ENCODE data around the gene IGF2BP3. TPM values are rescaled to one million over a fixed set of nuclear protein-coding genes. Genes with fewer than 3 reads are reported as not detected.

IGF2BP3 gene
- total RNA-seq, 1 donor from 2014 or later: 2.5 TPM

- H3K4me1 Mint-ChIP-seq (ENCODE audit: low read depth): peaks cover 14% of the 10 kb centered on the region
- no peak overlapping the region for H3K4me3 Mint-ChIP-seq
- H3K36me3 Mint-ChIP-seq (ENCODE audit: low read depth): no peaks in the 10 kb centered on the region
- DNase-seq (ENCODE audit: low spot score): no peak
- H3K9me3 Mint-ChIP-seq: no peaks in the 10 kb centered on the region
- intact Hi-C loops (cut with micrococcal nuclease): no loop called here
- H3K27me3 Mint-ChIP-seq (ENCODE audit: insufficient read depth): peaks cover 8% of the 10 kb centered on the region
- no peak overlapping the region for H3K27ac Mint-ChIP-seq
Measured at GRCh38 chr7:23268167-23268566, 202.1 kb downstream of the IGF2BP3 start.

- Mint-ChIP-seq H3K36me3 (ENCODE audit: low read depth) (no peaks in the 10 kb centered on the region), H3K27me3 (ENCODE audit: insufficient read depth) (peaks cover 8% of the 10 kb centered on the region), H3K9me3 (no peaks in the 10 kb centered on the region), H3K27ac (no peak overlapping the region), H3K4me3 (no peak overlapping the region), H3K4me1 (ENCODE audit: low read depth) (peaks cover 6% of the 10 kb centered on the region)
- intact Hi-C loops (cut with micrococcal nuclease): no loop called here
- DNase-seq (ENCODE audit: low spot score): no peak
Measured at GRCh38 chr7:23267357-23267756, 202.9 kb downstream of the IGF2BP3 start.

GRCh38 chr7:23266918-23267317 lies 203.4 kb downstream of the IGF2BP3 start:
- intact Hi-C loops (cut with micrococcal nuclease): no loop called here
- peaks cover 4% of the 10 kb centered on the region for H3K4me1 Mint-ChIP-seq (ENCODE audit: low read depth)
- H3K4me3 Mint-ChIP-seq: no peak overlapping the region
- no peak for DNase-seq (ENCODE audit: low spot score)
- H3K36me3 Mint-ChIP-seq (ENCODE audit: low read depth): no peaks in the 10 kb centered on the region
- H3K27ac Mint-ChIP-seq: no peak overlapping the region
- H3K27me3 Mint-ChIP-seq (ENCODE audit: insufficient read depth): peaks cover 8% of the 10 kb centered on the region
- H3K9me3 Mint-ChIP-seq: no peaks in the 10 kb centered on the region

GRCh38 chr7:23264916-23265458 lies 205.3 kb downstream of the IGF2BP3 start:
- H3K27ac Mint-ChIP-seq: no peak overlapping the region
- no peaks in the 10 kb centered on the region for H3K36me3 Mint-ChIP-seq (ENCODE audit: low read depth)
- peaks cover 4% of the 10 kb centered on the region for H3K4me1 Mint-ChIP-seq (ENCODE audit: low read depth)
- no peaks in the 10 kb centered on the region for H3K9me3 Mint-ChIP-seq
- intact Hi-C loops (cut with micrococcal nuclease): no loop called here
- no peak for DNase-seq (ENCODE audit: low spot score)
- H3K27me3 Mint-ChIP-seq (ENCODE audit: insufficient read depth): peaks cover 9% of the 10 kb centered on the region
- H3K4me3 Mint-ChIP-seq: no peak overlapping the region

GRCh38 chr7:23261843-23262452 lies 208.3 kb downstream of the IGF2BP3 start:
- Mint-ChIP-seq H3K9me3 (no peaks in the 10 kb centered on the region), H3K27me3 (ENCODE audit: insufficient read depth) (peaks cover 24% of the 10 kb centered on the region), H3K27ac (no peak overlapping the region), H3K36me3 (ENCODE audit: low read depth) (no peaks in the 10 kb centered on the region), H3K4me3 (no peak overlapping the region), H3K4me1 (ENCODE audit: low read depth) (peaks cover 4% of the 10 kb centered on the region)
- intact Hi-C loops (cut with micrococcal nuclease): loop anchor here (1.0 kb wide), 1 partner anchor 176 kb away; no protein-coding TSS in a partner anchor
- peak; percentile 29 for DNase-seq (ENCODE audit: low spot score)

GRCh38 chr7:23260371-23260770 lies 209.9 kb downstream of the IGF2BP3 start:
- Mint-ChIP-seq H3K27me3 (ENCODE audit: insufficient read depth) (peaks cover 29% of the 10 kb centered on the region), H3K9me3 (no peaks in the 10 kb centered on the region), H3K4me1 (ENCODE audit: low read depth) (peaks cover 4% of the 10 kb centered on the region), H3K27ac (no peak overlapping the region), H3K4me3 (no peak overlapping the region), H3K36me3 (ENCODE audit: low read depth) (no peaks in the 10 kb centered on the region)
- intact Hi-C loops (cut with micrococcal nuclease): no loop called here
- DNase-seq (ENCODE audit: low spot score): no peak

Other genes starting within 250 kb of the IGF2BP3 start
- 0.83 and 1.2 TPM in 2 replicates for gene GPNMB, start 223.7 kb downstream of the IGF2BP3 start, total RNA-seq
- 92.3 and 92.8 TPM in 2 replicates for gene MALSU1, start 171.2 kb downstream of the IGF2BP3 start, total RNA-seq
- gene TRA2A, start 61.5 kb upstream of the IGF2BP3 start, total RNA-seq: 98.6 and 103 TPM in 2 replicates
- 8.2 and 10.7 TPM in 2 replicates for gene CCDC126, start 126.9 kb upstream of the IGF2BP3 start, total RNA-seq
- gene FAM221A, start 209.7 kb upstream of the IGF2BP3 start, total RNA-seq: 9.4 and 9.9 TPM in 2 replicates
- gene STK31, start 239.7 kb upstream of the IGF2BP3 start, total RNA-seq: 0.27 TPM in 1 of 2 replicates, not detected in the other